CD4-positive, alpha-beta T cell treated with Interleukin-4 for 4 hours (primary cell): ENCODE data around the gene PARD3B.
A peak's percentile ranks its signal among the peaks of the same experiment; 100 is the strongest.

Experiments used
- DNase-seq: peaks from one replicate; pipeline ENCODE4 v3.0.0-alpha.2; 2020

Gene PARD3B

DNA sequence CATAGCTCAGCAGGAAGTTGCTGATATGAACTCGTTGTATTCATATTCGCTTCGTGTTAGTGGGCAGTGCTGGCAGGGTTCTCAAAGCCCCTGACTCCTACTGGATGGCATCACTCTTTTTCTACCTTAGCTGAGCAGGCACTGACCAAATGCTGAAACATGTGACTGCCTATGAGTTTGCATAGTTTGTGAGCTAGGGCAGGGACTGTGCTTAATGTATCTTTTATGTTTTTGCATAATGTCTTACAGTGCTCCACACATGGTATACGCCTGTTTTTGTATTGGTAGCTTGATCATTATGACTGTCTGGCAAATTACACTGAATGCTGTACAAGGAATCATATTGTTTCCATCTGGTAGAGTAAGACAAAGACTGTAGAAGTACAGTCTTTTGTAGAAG, 305.3 kb downstream of the PARD3B start:
- DNase-seq: no peak

DNA sequence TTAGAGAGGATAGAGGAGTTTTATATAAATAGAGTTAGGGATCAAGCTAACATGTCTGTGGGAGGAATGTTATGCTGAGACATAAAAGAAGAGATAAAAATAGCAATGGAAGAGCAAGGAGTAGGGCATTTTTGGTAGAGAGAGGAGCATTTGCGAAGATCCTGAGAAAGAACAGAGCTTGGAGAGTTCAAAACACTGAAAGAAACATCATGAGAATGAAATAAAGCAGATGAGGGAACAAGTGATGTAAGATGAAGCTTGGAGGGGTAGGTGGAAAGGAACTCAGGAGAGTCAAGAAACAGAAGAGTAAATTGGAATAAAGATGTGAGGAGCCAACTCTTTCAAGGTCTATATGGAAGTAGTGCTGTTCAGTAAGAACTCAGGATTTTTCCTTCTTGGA, 308.6 kb downstream of the PARD3B start:
- DNase-seq: no peak

- DNase-seq: no peak
Observed at GRCh38 chr2:204860274-204860673, 315.0 kb downstream of the PARD3B start.

DNA sequence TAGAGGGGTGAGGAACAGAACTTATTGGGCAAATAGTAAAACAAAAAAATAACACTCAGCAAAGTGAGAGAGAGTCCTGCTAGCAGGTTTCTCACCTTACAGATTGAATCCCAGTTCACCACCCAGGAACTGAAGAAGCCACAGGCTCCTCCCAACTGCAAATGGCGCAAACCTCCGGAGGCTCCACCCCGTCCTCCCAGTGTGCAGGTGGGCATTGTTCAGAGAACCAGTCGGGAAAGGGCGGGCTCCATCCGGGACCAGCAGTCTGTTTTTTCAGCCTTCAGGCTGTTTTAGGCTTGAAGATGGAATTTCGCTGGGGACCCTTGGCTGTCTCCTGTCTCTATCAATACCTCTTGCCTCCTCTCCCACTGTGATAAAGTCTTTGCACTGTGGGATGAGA, 317.5 kb downstream of the PARD3B start:
- no peak for DNase-seq

DNA sequence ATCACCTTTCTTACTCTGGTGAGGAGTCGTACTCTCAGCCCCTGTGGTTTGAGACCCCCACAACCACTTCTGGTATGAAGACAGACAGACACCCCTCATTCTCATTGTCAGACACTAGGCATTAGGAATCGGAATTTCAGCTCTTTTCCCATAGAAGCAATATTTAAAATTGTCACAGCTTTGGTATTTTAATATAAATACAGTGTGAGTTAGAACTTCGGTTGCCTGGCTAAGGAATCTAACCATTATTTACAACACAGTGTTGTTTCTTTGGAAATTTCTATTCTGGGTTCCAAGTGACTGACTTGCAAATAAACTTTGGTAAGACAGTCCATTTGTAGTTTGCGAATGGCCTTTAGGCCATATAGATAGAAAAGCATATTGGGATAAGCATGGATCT, 318.1 kb downstream of the PARD3B start:
- DNase-seq: no peak

DNA sequence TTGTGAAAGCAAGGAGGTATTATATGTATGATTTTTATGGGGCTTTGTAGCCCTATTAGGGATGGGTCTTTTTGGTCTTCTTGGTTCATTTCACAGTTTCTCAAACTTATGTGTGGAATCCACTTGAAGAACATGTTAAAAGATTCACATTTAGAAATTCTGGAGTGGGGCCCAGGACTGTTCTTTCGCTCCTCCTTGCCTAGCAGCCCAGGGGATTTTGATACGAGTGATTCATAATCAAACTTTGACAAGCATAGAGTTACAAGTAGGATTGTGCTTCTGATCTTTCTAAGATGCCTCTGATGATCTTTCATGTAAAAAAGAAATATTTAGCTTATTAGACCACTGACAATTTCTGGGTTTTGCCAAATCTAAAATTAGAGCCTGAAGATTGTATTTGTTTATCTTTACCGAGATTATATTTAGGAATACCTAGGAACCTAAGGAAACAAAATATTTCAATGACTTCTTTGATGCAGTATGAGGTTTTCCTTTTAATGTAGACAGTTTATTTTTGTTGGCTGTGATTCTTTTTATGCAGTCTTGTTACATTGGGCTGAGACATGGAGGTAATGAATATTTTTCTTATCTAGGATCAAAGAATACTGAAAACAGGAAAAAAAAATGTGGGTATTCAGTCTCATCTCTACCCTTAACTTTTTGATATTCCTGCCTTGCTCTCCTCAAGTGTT, 324.0 kb downstream of the PARD3B start:
- no peak for DNase-seq

DNA sequence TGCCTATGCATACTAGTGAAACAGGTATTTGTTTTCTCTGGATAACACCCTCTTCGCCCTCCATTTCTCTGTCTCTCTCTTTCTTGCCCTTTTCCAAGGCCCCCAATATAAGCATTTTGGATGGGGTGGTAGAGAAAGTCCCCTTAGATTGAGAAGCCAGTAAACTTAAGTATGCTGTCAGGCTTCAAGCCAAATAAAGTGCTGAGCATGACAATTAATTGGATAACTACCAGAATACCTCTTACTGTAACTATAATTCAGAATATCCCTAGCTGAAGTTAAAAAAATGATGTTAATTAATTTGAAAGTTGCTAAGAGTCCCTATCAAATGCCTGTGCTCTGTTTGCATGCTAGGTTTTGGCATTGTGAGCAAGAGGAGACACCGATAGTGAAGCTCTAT, 324.8 kb downstream of the PARD3B start:
- DNase-seq: no peak

DNA sequence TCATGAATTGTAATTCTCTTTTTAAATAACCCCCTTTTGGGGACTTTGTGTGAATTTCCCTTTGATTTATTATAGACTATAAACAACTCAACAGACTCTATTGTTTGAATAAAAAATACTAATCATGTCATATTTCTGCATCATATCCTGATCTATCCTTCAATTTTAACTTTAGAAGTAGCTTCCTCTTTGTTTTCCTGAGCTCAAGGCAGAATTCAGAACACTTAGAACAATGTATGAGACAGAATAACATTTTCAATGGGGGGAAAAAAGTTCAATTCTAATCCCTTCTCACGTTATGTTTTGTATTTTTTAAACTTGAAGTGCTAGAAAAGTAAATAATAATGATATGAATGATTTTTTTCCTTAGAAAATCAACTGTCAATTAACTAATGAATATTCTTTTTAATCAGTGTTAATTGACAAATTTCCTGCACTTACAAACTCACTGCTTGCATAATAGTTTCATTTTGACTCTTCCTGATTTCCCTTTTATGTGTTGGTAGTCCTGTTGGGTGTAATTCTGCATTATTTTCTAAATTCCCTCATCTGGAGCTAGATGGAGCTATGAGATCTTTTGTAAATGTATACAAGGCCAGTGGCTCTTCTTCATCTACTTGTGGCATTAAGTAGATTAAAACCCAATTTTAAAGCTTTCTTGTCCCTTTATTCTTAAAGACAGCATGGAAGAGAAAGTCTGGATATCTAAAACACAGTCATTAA, 326.1 kb downstream of the PARD3B start:
- DNase-seq: peak; percentile 46

DNA sequence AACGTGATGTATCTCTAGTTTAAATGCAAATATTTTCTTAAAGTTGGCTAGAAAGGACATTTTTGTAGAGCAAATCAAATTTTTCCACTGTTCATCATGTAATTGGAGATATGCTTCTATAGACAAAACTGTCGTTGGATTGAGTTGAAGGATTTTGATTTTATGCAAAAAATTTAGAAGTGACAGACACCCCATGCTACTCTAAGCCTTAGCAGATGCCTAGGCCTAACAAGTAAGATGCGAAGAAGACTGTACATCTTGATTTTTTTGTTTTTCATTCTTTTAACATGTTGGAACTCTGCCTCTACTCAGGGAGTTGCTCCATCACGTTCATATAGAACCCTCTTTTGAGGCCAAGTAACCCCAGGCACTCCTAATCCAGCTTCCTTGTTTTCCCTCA, 331.0 kb downstream of the PARD3B start:
- DNase-seq: no peak

- no peak for DNase-seq
Observed at GRCh38 chr2:204877691-204878090, 332.4 kb downstream of the PARD3B start.

- DNase-seq: no peak
Observed at GRCh38 chr2:204880928-204881327, 335.7 kb downstream of the PARD3B start.

GRCh38 chr2:204881655-204882054, 336.4 kb downstream of the PARD3B start:
- peak; percentile 30 for DNase-seq

DNA sequence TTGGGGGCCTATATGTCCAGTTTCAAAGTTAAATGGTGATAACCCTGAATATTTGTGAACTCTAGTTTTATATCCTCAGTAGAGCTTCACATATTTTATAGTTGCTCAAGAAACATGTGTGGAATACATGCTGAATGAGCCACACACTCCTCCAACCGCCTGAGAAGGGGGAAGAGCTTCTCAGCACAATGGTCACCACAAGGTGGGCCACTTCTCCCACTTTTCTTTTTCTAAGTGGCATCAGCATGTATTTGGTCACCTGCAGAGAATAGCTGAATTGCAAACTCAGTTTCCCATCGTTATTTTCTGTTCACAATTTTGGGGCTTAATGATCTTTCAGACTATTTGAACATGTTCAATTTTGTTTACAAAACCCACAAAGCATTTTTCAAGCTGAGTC, 340.5 kb downstream of the PARD3B start:
- DNase-seq: no peak

GRCh38 chr2:204886713-204887112, 341.4 kb downstream of the PARD3B start:
- no peak for DNase-seq

GRCh38 chr2:204888222-204888621, 342.9 kb downstream of the PARD3B start:
- no peak for DNase-seq

- DNase-seq: no peak
Observed at GRCh38 chr2:204890680-204891079, 345.4 kb downstream of the PARD3B start.

GRCh38 chr2:204891739-204892138, 346.5 kb downstream of the PARD3B start:
- no peak for DNase-seq

GRCh38 chr2:204892506-204893255, 347.4 kb downstream of the PARD3B start:
- DNase-seq: no peak

DNA sequence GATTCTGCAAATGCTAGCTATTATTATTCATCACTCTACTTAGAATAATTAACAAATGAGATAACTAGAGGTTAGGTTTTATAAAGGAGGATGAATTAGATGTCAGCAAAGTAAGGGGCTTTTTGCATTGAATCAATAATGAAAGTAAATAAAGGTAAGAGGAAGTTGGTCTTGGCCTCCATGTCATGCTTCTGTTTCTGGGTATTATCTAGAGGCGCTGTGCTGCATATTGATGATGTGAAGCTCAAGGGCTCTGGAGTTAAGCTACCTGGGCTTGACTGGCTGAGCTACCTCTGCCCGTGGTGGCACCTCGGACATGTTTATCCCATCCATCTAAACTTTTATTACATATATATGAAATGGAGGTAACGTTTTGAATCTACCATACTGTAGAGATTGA, 350.9 kb downstream of the PARD3B start:
- no peak for DNase-seq

GRCh38 chr2:204897561-204897960, 352.3 kb downstream of the PARD3B start:
- no peak for DNase-seq

DNA sequence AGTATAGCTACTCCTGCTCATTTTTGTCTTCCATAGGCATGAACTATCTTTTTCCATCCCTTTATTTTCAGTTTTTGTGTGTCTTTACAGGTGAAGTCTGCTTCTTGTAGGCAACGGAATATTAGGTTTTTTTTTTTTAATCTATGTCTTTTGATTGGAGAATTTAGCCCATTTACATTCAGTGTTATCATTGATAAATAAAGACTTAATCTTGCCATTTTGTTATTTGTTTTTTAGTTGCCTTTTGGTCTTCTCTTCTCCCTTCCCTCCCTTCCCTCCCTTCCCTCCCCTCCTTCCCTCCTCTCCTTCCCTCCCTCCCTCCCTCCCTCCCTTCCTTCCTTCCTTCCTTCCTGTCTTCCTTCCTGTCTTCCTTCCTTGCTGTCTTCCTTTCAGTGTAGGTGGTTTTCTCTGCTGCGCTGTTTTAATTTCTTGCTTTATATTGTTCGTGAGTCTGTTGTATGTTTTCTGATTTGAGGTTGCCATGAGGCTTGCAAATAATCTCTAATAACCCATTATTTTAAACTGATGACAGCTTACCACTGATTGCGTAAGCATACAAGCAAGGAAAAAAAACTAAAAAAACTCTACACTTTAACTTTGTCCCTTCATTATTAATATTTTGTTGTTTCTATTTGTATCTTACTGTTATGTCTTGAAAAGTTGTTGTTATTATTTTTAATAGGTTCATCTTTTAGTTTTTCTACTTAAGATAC, 353.8 kb downstream of the PARD3B start:
- DNase-seq: no peak

DNA sequence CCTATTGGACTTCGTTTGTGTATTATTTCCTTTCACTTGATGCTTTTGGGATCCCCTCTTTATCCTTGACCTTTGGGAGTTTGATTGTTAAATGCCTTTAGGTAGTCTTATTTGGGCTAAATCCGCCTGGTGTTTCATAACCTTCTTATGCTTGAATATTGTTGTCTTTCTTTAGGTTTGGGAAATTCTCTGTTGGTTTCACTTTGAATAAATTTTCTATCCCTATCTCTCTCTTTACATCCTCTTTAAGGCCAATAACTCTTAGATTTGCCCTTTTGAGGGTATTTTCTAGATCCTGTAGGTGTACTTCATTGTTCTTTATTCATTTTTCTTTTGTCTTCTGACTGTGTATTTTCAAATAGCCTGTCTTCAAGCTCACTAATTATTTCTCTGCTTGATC, 354.7 kb downstream of the PARD3B start:
- no peak for DNase-seq

GRCh38 chr2:204900487-204900886, 355.2 kb downstream of the PARD3B start:
- DNase-seq: no peak
